ENCODE results near the gene MX2.
"Not testable (repeated sequence)": the region's sequence is repeated elsewhere in the genome, so short reads cannot be mapped to it uniquely, and the experiment has no call there.

Gene MX2

GRCh38 chr21:41342035-41342434 lies 19.8 kb upstream of the MX2 start:
- DNase-seq, result no peak

GRCh38 chr21:41344146-41344545 lies 17.7 kb upstream of the MX2 start:
- no peak for DNase-seq

- DNase-seq, result no peak
These were observed 16.5 kb upstream of the MX2 start for GRCh38 chr21:41345356-41345755.

GRCh38 chr21:41345934-41346685 lies 15.7 kb upstream of the MX2 start:
- no peak for DNase-seq

GRCh38 chr21:41346758-41347157 lies 15.1 kb upstream of the MX2 start:
- no peak for DNase-seq

GRCh38 chr21:41348434-41348833 lies 13.4 kb upstream of the MX2 start:
- no peak for DNase-seq

- DNase-seq, result no peak
These were observed 12.7 kb upstream of the MX2 start for GRCh38 chr21:41349126-41349525.

- DNase-seq, result no peak
These were observed 12.0 kb upstream of the MX2 start for GRCh38 chr21:41349619-41350390.

GRCh38 chr21:41350436-41351155 lies 11.2 kb upstream of the MX2 start:
- DNase-seq, result no peak

- no peak for DNase-seq
These were observed 4.3 kb upstream of the MX2 start for GRCh38 chr21:41357546-41357945.

- DNase-seq, result no peak
These were observed 3.3 kb upstream of the MX2 start for GRCh38 chr21:41358193-41359166.

GRCh38 chr21:41359286-41359685 lies 2.5 kb upstream of the MX2 start:
- no peak for DNase-seq

- not testable (repeated sequence) for DNase-seq
These were observed 2.1 kb upstream of the MX2 start for GRCh38 chr21:41359754-41360071.

- no peak for DNase-seq
These were observed 1.6 kb upstream of the MX2 start for GRCh38 chr21:41360072-41360821.

- DNase-seq, result no peak
These were observed 608 bp upstream of the MX2 start for GRCh38 chr21:41361053-41361785.

GRCh38 chr21:41362605-41363369 lies 960 bp downstream of the MX2 start:
- DNase-seq, result no peak

- no peak for DNase-seq
These were observed 1.8 kb downstream of the MX2 start for GRCh38 chr21:41363370-41364270.

- no peak for DNase-seq
These were observed 2.5 kb downstream of the MX2 start for GRCh38 chr21:41364308-41364707.
